Hepatocyte (in vitro differentiated cells): Measurements from ENCODE around the gene MTG1. TPM values are rescaled to one million over a fixed set of nuclear protein-coding genes. Genes with fewer than 3 reads are reported as not detected.

Source experiments
- DNase-seq: peaks from one replicate; pipeline ENCODE4 v3.0.0-alpha.2; 2016; ENCODE audit warnings: low spot score
- H2AFZ ChIP-seq: fragments of 200-600 bp; sonication (generic); 2 replicates; pipeline ENCODE4 v1.6.0; 2016; ENCODE audit warnings: antibody characterized with exemption, mild to moderate bottlenecking
- H3K27ac ChIP-seq: fragments of 200-600 bp; sonication (generic); 2 replicates; pipeline ENCODE4 v1.5.1; 2016; ENCODE audit warnings: mild to moderate bottlenecking
- H3K27me3 ChIP-seq: fragments of 200-600 bp; sonication (generic); 2 replicates; pipeline ENCODE4 v1.6.1; 2016
- H3K36me3 ChIP-seq: fragments of 200-600 bp; sonication (generic); replicated peaks from 2 replicates; pipeline ENCODE4 v1.5.1; 2016; ENCODE audit warnings: low read depth; ENCODE audit not compliant: insufficient read depth
- H3K4me1 ChIP-seq: fragments of 200-600 bp; sonication (generic); 2 replicates; pipeline ENCODE4 v1.5.1; 2016; ENCODE audit warnings: mild to moderate bottlenecking, moderate library complexity; ENCODE audit not compliant: insufficient read depth
- H3K4me2 ChIP-seq: fragments of 200-600 bp; sonication (generic); 2 replicates; pipeline ENCODE4 v1.6.0; 2016
- H3K4me3 ChIP-seq: fragments of 200-600 bp; sonication (generic); 2 replicates; pipeline ENCODE4 v1.5.1; 2016; ENCODE audit warnings: mild to moderate bottlenecking
- H3K79me2 ChIP-seq: fragments of 200-600 bp; sonication (generic); 2 replicates; pipeline ENCODE4 v1.6.0; 2017; ENCODE audit warnings: mild to moderate bottlenecking
- H3K9me2 ChIP-seq: fragments of 200-600 bp; sonication (generic); replicated peaks from 2 replicates; pipeline ENCODE4 v1.6.0; 2017; ENCODE audit warnings: mild to moderate bottlenecking; ENCODE audit not compliant: insufficient read depth
- H3K9me3 ChIP-seq: fragments of 200-600 bp; sonication (generic); 2 replicates; pipeline ENCODE4 v1.5.1; 2016; ENCODE audit warnings: low read depth, mild to moderate bottlenecking
- H4K20me1 ChIP-seq: fragments of 200-600 bp; sonication (generic); 2 replicates; pipeline ENCODE4 v1.6.0; 2016; ENCODE audit warnings: mild to moderate bottlenecking; ENCODE audit not compliant: insufficient read depth, poor library complexity, severe bottlenecking
- CTCF ChIP-seq: fragments of 200-600 bp; sonication (generic); IDR thresholded peaks from 2 replicates; pipeline ENCODE4 v1.5.1; 2016; ENCODE audit warnings: antibody characterized with exemption, mild to moderate bottlenecking; ENCODE audit not compliant: poor library complexity
- EZH2 ChIP-seq: fragments of 200-600 bp; sonication (generic); IDR thresholded peaks from 2 replicates; pipeline ENCODE4 v1.6.1; 2016; ENCODE audit warnings: antibody characterized with exemption, mild to moderate bottlenecking, borderline replicate concordance
- EZH2phosphoT487 ChIP-seq: fragments of 200-600 bp; sonication (generic); IDR thresholded peaks from one replicate; pipeline ENCODE4 v1.6.1; 2018; ENCODE audit warnings: antibody characterized with exemption, mild to moderate bottlenecking, low read depth, moderate library complexity; ENCODE audit not compliant: unreplicated experiment, severe bottlenecking
- WGBS: methylation state at CpG from one replicate; pipeline ENCODE4 v1.1.6; 2016; ENCODE audit warnings: low lambda C conversion rate; ENCODE audit errors: missing lambda C conversion rate; 5-methylcytosine and 5-hydroxymethylcytosine counted together
- polyA plus RNA-seq: library from polyadenylated mRNA; unstranded; fragments of >200 nt; fragmentation: Nextera tagmentation; extraction: Ambion mirVana; gene quantifications from 2 replicates; pipeline ENCODE4 v1.2.1, GENCODE V29; 2016
- total RNA-seq: library from RNA; depleted of rRNA; stranded (reverse); fragments of >200 nt; gene quantifications from 2 replicates; pipeline ENCODE4 v1.2.3, GENCODE V29; 2014

MTG1 gene
- total and polyA plus RNA-seq, 2 experiments from 2014 or later = 53.2 to 154 TPM

- no peak for DNase-seq
- Histone ChIP-seq H2AFZ (no peak within 1 kb of the TSS), H3K27ac (no peak within 1 kb of the TSS), H3K9me3 (peaks cover 4% of the 10 kb centered on the region), H4K20me1 (no peaks in the 10 kb centered on the region), H3K79me2 (no peaks in the 10 kb centered on the region), H3K4me3 (no peak within 1 kb of the TSS), H3K4me2 (no peak within 1 kb of the TSS), H3K27me3 (no peaks in the 10 kb centered on the region), H3K4me1 (no peaks in the 10 kb centered on the region), H3K9me2 (no peaks in the 10 kb centered on the region), H3K36me3 (no peaks in the 10 kb centered on the region)
- WGBS = 81% methylated on average over 11 of the region's 11 CpGs
- TF ChIP-seq EZH2 (no peak), EZH2phosphoT487 (no peak), CTCF (no peak)
Observed at GRCh38 chr10:133453516-133454203, 59.7 kb downstream of the MTG1 start, which contains the start of gene SCART1. Gene SCART1, plus strand, starts transcription at chr10:133453945. Its CDS starts 53 bp downstream, at chr10:133453998.

- WGBS = 72% methylated on average over 6 of the region's 10 CpGs
- Histone ChIP-seq H2AFZ (no peak overlapping the region), H3K27ac (no peak overlapping the region), H3K9me3 (no peaks in the 10 kb centered on the region), H3K4me2 (no peak overlapping the region), H3K36me3 (no peaks in the 10 kb centered on the region), H3K9me2 (no peaks in the 10 kb centered on the region), H3K4me1 (no peaks in the 10 kb centered on the region), H3K79me2 (no peaks in the 10 kb centered on the region), H3K27me3 (no peaks in the 10 kb centered on the region), H4K20me1 (no peaks in the 10 kb centered on the region), H3K4me3 (no peak overlapping the region)
- TF ChIP-seq CTCF (no peak), EZH2phosphoT487 (no peak), EZH2 (no peak)
- no peak for DNase-seq
Observed at GRCh38 chr10:133454204-133454893, 60.4 kb downstream of the MTG1 start.

GRCh38 chr10:133455196-133455595 lies 61.2 kb downstream of the MTG1 start:
- WGBS = 64% methylated on average over 5 of the region's 5 CpGs
- H3K4me3 ChIP-seq = no peak overlapping the region
- H3K4me1 ChIP-seq = no peaks in the 10 kb centered on the region
- no peaks in the 10 kb centered on the region for H3K36me3 ChIP-seq
- H4K20me1 ChIP-seq = no peaks in the 10 kb centered on the region
- DNase-seq = no peak
- no peaks in the 10 kb centered on the region for H3K27me3 ChIP-seq
- H3K79me2 ChIP-seq = no peaks in the 10 kb centered on the region
- H2AFZ ChIP-seq = no peak overlapping the region
- H3K4me2 ChIP-seq = no peak overlapping the region
- H3K9me2 ChIP-seq = no peaks in the 10 kb centered on the region
- no peak for TF ChIP-seq EZH2
- no peak for TF ChIP-seq CTCF
- TF ChIP-seq EZH2phosphoT487 = no peak
- no peaks in the 10 kb centered on the region for H3K9me3 ChIP-seq
- no peak overlapping the region for H3K27ac ChIP-seq
